22Rv1 (cell line): ENCODE measurements around the gene PAIP2.

ENCODE experiments used
- CTCF ChIP-seq: fragments of 450-650 bp; IDR thresholded peaks from 2 replicates; pipeline ENCODE4 v1.5.1; 2017; ENCODE audit warnings: mild to moderate bottlenecking
- ZFX ChIP-seq: fragments of 450-650 bp; IDR thresholded peaks from 2 replicates; pipeline ENCODE4 v1.6.1; 2017; ENCODE audit warnings: antibody characterized with exemption, borderline replicate concordance

DNA sequence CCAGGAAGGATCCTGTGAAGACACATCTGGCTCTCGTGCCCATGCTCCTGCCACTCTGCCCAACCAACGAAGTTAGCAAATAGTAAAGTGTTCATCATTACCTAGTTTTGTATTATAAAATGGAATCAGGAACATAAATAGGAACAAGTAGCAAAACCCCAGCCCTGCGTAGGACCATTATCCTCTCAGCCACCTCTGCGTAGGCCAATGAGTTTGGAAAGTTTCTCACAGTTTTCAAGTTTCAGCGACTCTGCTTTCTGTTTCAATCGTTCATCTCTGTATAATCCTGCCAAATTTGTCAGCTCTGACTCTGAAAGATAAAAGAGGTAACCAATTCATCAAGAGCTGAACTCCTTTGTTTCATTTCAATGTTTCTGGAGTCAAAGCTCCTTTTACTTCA is 72.3 kb downstream of the PAIP2 start:
- TF ChIP-seq CTCF (no peak), ZFX (no peak)
